ENCODE results near the gene NDRG3. TPM values are rescaled to one million over a fixed set of nuclear protein-coding genes. Genes with fewer than 3 reads are reported as not detected.
"Not testable (repeated sequence)": the region's sequence is repeated elsewhere in the genome, so short reads cannot be mapped to it uniquely, and the experiment has no call there.

NDRG3 gene
- total and polyA plus RNA-seq, 2 of the 8 experiments (the other 6 are each of a cell fraction or from before 2014, with no cell fraction given): 25.7 to 32.3 TPM

DNA sequence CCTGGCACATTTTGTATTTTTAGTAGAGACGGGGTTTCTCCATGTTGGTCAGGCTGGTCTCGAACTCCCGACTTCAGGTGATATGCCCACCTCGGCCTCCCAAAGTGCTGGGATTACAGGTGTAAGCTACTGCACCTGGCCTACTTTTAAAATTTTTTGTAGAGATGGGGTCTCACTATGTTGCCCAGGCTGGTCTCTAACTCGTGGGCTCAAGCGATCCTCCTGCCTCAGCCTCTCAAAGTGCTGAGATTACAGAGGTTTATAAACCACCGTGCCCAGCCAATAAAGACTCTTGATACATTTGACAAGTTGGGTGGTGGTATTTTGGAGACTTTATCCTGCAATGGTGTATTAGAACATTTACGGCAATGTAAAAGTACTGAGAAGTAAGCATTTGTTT lies 70.3 kb downstream of the NDRG3 start:
- H4K5ac ChIP-seq (ENCODE audit: insufficient read length, low read depth, low read length): not testable (repeated sequence)

More for the DNA sequence above, 70.3 kb downstream of the NDRG3 start:
- H3K23me2 ChIP-seq (ENCODE audit: low read depth, low read length); H4K20me1 ChIP-seq (replicated peaks in 1 of 2; ENCODE audit: control insufficient read depth in 1 of 2, insufficient read depth in 2 of 2, low read length in 2 of 2); H2AK5ac ChIP-seq (ENCODE audit: low read depth, low read length); H3K4me1 ChIP-seq (replicated peaks in 1 of 4; ENCODE audit: control insufficient read depth in 3 of 4, insufficient read depth in 4 of 4, low read length in 3 of 4); H3K14ac ChIP-seq (ENCODE audit: insufficient read length); H3K18ac ChIP-seq (ENCODE audit: extremely low read depth, low read length); H3K79me1 ChIP-seq (ENCODE audit: low read depth, low read length); H3K4me3 ChIP-seq (ENCODE audit: extremely low read depth in 1 of 4, insufficient read depth in 2 of 4, low read depth in 3 of 4, low read length in 4 of 4); H3K36me3 ChIP-seq (ENCODE audit: control insufficient read depth in 2 of 4, insufficient read depth in 4 of 4, low read length in 3 of 4); H4K8ac ChIP-seq (ENCODE audit: extremely low read depth, insufficient read depth, low read length); H3K56ac ChIP-seq (replicated peaks; ENCODE audit: insufficient read length, low read depth, low read length); H4K91ac ChIP-seq (replicated peaks; ENCODE audit: insufficient read length, low read length); H3K79me2 ChIP-seq (ENCODE audit: control insufficient read depth in 1 of 2, insufficient read depth in 2 of 2, low read length in 2 of 2); H3K9me3 ChIP-seq (ENCODE audit: insufficient read depth in 2 of 2, low read depth in 1 of 2, low read length in 1 of 2); H3K4me2 ChIP-seq (ENCODE audit: insufficient read depth in 1 of 2, low read depth in 2 of 2, low read length in 2 of 2); H3K27me3 ChIP-seq (replicated peaks in 1 of 4; ENCODE audit: control insufficient read depth in 3 of 4, extremely low read depth in 1 of 4, insufficient read depth in 3 of 4, low read length in 3 of 4); H2AFZ ChIP-seq (ENCODE audit: low read length); H3K4ac ChIP-seq (replicated peaks; ENCODE audit: insufficient read length, low read depth, low read length); H2BK120ac ChIP-seq (replicated peaks; ENCODE audit: low read depth, low read length); H3K9ac ChIP-seq (replicated peaks in 1 of 4; ENCODE audit: extremely low read depth in 1 of 4, low read depth in 3 of 4, low read length in 3 of 4); H2BK15ac ChIP-seq (ENCODE audit: low read length); DNase-seq (ENCODE audit: low read depth in 1 of 2, low spot score in 2 of 2); H2BK5ac ChIP-seq (ENCODE audit: low read depth, low read length); H2BK12ac ChIP-seq (ENCODE audit: low read depth, low read length); FAIRE-seq; H3K27ac ChIP-seq (ENCODE audit: low read depth, low read length); H3K23ac ChIP-seq (ENCODE audit: insufficient read length); H2BK20ac ChIP-seq (ENCODE audit: low read length): not testable (repeated sequence)
- POLR2A ChIA-PET (ENCODE audit: partially characterized antibody): interaction anchor here (2.7 kb wide), 1 partner anchor 98 kb away, joined by 15 read pairs; the partner anchor contains the start of gene DSN1
- CTCF ChIA-PET (ENCODE audit: partially characterized antibody): interaction anchor here (1.5 kb wide), 1 partner anchor 41 kb away, joined by 5 read pairs; no protein-coding TSS in a partner anchor
- WGBS, 2 experiments (ENCODE audit: extremely low coverage in 1 of 2, insufficient coverage in 1 of 2, insufficient read length in 1 of 2, insufficient replicate concordance in 2 of 2, low coverage in 1 of 2, low lambda C conversion rate in 2 of 2, missing lambda C conversion rate in 1 of 2): 95% methylated on average over 8 of the region's 8 CpGs; no CpG with 5 or more reads in 1 of the 2 experiments

All from H1 (cell line).